ENCODE data around the gene AGBL4. TPM values are rescaled to one million over a fixed set of nuclear protein-coding genes. Genes with fewer than 3 reads are reported as not detected.

Gene AGBL4
- total RNA-seq, 1 experiment from 2014 or later: not detected

GRCh38 chr1:49523764-49524163 is 500.0 kb downstream of the AGBL4 start:
- no TSS peak for BruUV-seq (replicated peaks)
- RAD21 ChIA-PET (ENCODE audit: low non-redundant PET in 1 of 2, low total read pairs in 2 of 2, uncharacterized antibody in 2 of 2, unreplicated experiment in 2 of 2): no interaction called here
- no peak overlapping the region for H3K4me2 ChIP-seq (ENCODE audit: low read length)

GRCh38 chr1:49466961-49467360 is 556.8 kb downstream of the AGBL4 start:
- H3K27ac ChIP-seq (ENCODE audit: low read depth, low read length): no peak overlapping the region
- CTCF ChIA-PET: no interaction called here
- H3K9me3 ChIP-seq (ENCODE audit: control insufficient read depth in 1 of 2, insufficient read depth in 1 of 2, low read depth in 1 of 2, low read length in 2 of 2): peaks cover 0 to 8% of the 10 kb centered on the region in 2 experiments; a peak in 2 of 4 replicates
- POLR2A ChIA-PET: no interaction called here
- DNase-seq (ENCODE audit: low read depth, low spot score) (no peak), ATAC-seq (no peak)
- H4K20me1 ChIP-seq (ENCODE audit: insufficient read depth): no peaks in the 10 kb centered on the region
- H3K4me1 ChIP-seq (ENCODE audit: control insufficient read depth in 1 of 2, insufficient read depth in 2 of 2, low read length in 2 of 2): no peaks in the 10 kb centered on the region
- no peaks in the 10 kb centered on the region for H3K27me3 ChIP-seq (ENCODE audit: insufficient read depth, low read length)
- RAD21 ChIA-PET (ENCODE audit: low non-redundant PET in 1 of 2, low total read pairs in 2 of 2, uncharacterized antibody in 2 of 2, unreplicated experiment in 2 of 2): no interaction called here
- H3K4me3 ChIP-seq (replicated peaks in 1 of 2; ENCODE audit: low read depth in 1 of 2, low read length in 2 of 2): no peak overlapping the region
- no peak for TF ChIP-seq TCF7L2 (IDR thresholded peaks at IDR 0.05; ENCODE audit: borderline replicate concordance, extremely low read depth, insufficient read depth, insufficient read length)
- no peak for TF ChIP-seq SIN3A (IDR thresholded peaks at IDR 0.05; ENCODE audit: low read depth)
- TF ChIP-seq MAX (IDR thresholded peaks at IDR 0.05): no peak
- no peak for TF ChIP-seq RAD21 (IDR thresholded peaks at IDR 0.05; ENCODE audit: low read depth)
- no peak for TF ChIP-seq ZBTB33 (IDR thresholded peaks at IDR 0.05; ENCODE audit: extremely low read depth, insufficient replicate concordance, low read length)
- no peak for TF ChIP-seq ATF3 (IDR thresholded peaks at IDR 0.05)
- no peak for TF ChIP-seq POLR2AphosphoS5 (IDR thresholded peaks at IDR 0.05; ENCODE audit: low read depth, low read length)
- no peaks in the 10 kb centered on the region for H3K36me3 ChIP-seq (ENCODE audit: control insufficient read depth in 1 of 2, insufficient read depth in 2 of 2, low read length in 2 of 2)
- no peak overlapping the region for H3K9ac ChIP-seq (ENCODE audit: low read length)
- H3K4me2 ChIP-seq (ENCODE audit: low read length): no peak overlapping the region
- BruUV-seq (replicated peaks): no TSS peak
- H3K9me2 ChIP-seq (ENCODE audit: insufficient read depth): no peaks in the 10 kb centered on the region
- H2AFZ ChIP-seq (ENCODE audit: low read depth, low read length, poor library complexity, severe bottlenecking): no peak overlapping the region
- intact Hi-C loops (cut with micrococcal nuclease): no loop called here
- no peaks in the 10 kb centered on the region for H3K79me2 ChIP-seq (ENCODE audit: insufficient read depth, low read length)

More at GRCh38 chr1:49523764-49524163, 500.0 kb downstream of the AGBL4 start:
- intact Hi-C loops (cut with micrococcal nuclease): no loop called here
- Histone ChIP-seq H3K4me3 (replicated peaks in 1 of 2; ENCODE audit: low read depth in 1 of 2, low read length in 2 of 2) (no peak overlapping the region), H3K9me3 (ENCODE audit: control insufficient read depth in 1 of 2, insufficient read depth in 1 of 2, low read depth in 1 of 2, low read length in 2 of 2) (no peaks in the 10 kb centered on the region; a peak in 1 of 4 replicates), H3K9me2 (ENCODE audit: insufficient read depth) (no peaks in the 10 kb centered on the region), H3K27ac (ENCODE audit: low read depth, low read length) (no peak overlapping the region), H3K36me3 (ENCODE audit: control insufficient read depth in 1 of 2, insufficient read depth in 2 of 2, low read length in 2 of 2) (no peaks in the 10 kb centered on the region), H3K27me3 (ENCODE audit: insufficient read depth, low read length) (no peaks in the 10 kb centered on the region), H4K20me1 (ENCODE audit: insufficient read depth) (no peaks in the 10 kb centered on the region), H2AFZ (ENCODE audit: low read depth, low read length, poor library complexity, severe bottlenecking) (no peak overlapping the region), H3K79me2 (ENCODE audit: insufficient read depth, low read length) (no peaks in the 10 kb centered on the region), H3K9ac (ENCODE audit: low read length) (no peak overlapping the region), H3K4me1 (ENCODE audit: control insufficient read depth in 1 of 2, insufficient read depth in 2 of 2, low read length in 2 of 2) (no peaks in the 10 kb centered on the region)
- ChIA-PET POLR2A (no interaction called here), CTCF (no interaction called here)
- TF ChIP-seq CEBPB (IDR thresholded peaks at IDR 0.05; ENCODE audit: low read depth) (no peak), EZH2 (IDR thresholded peaks at IDR 0.05) (no peak), SRF (IDR thresholded peaks at IDR 0.05; ENCODE audit: low read depth) (no peak), SP1 (IDR thresholded peaks at IDR 0.05; ENCODE audit: low read depth) (no peak), SIN3A (IDR thresholded peaks at IDR 0.05; ENCODE audit: low read depth) (no peak), POLR2AphosphoS5 (IDR thresholded peaks at IDR 0.05; ENCODE audit: low read depth, low read length) (no peak), RAD21 (IDR thresholded peaks at IDR 0.05; ENCODE audit: low read depth) (no peak), ZNF274 (IDR thresholded peaks at IDR 0.05; ENCODE audit: low read depth, low read length) (no peak), POLR2A (IDR thresholded peaks at IDR 0.05; ENCODE audit: borderline replicate concordance, extremely low read depth, insufficient read depth, insufficient read length) (no peak), TCF7L2 (IDR thresholded peaks at IDR 0.05; ENCODE audit: borderline replicate concordance, extremely low read depth, insufficient read depth, insufficient read length) (no peak), EGR1 (IDR thresholded peaks at IDR 0.05; ENCODE audit: low read depth) (no peak), ATF3 (IDR thresholded peaks at IDR 0.05) (no peak), FOSL1 (IDR thresholded peaks at IDR 0.05; ENCODE audit: low read depth) (no peak)
- ATAC-seq: no peak
- no peak for DNase-seq (ENCODE audit: low read depth, low spot score)

Measured in HCT116 (cell line).